ENCODE data around the gene POLG. TPM values are rescaled to one million over a fixed set of nuclear protein-coding genes. Genes with fewer than 3 reads are reported as not detected.

POLG gene
- total RNA-seq, 1 experiment from 2014 or later = 63.1 TPM

DNA sequence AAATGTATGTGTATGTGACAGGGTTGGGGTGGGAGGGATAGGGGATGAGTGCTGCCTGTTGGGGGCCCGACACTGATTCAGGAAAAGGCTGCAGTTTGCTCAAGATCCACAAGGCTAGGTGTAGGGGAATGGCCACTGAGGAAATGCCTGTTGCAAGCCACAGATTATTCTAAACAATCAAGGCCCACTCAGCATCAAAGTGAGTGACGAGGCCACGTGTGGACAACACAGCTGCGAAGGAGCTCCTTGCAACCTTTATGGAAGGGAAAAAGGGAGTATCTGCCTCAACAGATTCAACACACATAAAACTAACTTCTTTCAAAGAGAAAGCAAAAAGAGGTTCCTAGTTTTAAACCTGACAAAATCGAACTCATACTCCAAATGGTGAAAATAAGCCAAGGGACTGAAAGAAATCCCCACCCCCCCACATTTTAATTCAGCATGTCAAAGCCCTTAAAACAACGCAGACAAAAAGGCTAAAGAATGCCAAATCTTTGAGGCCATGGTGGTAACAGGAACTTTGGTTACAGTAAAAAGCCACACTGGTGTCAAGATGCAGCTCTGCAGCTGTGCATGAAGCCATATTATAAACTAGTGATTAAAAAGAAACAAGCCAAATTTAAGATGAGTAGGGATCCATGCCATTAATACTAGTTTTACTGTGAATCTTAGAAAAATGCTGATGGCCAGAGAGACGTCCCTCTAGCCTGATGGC, 3.6 kb downstream of the POLG start:
- Histone ChIP-seq H3K36me3 (ENCODE audit: control insufficient read depth, insufficient read depth, low read length) (peaks cover 10% of the 10 kb centered on the region), H3K4me3 (ENCODE audit: low read depth, low read length) (no peak overlapping the region), H3K4me1 (0 out of 2 replicates have a peak, but pooled peaks cover 3% of the 10 kb centered on the region), H3K9me3 (no peaks in the 10 kb centered on the region), H3K27me3 (replicated peaks; ENCODE audit: control insufficient read depth, insufficient read depth, low read length) (no peaks in the 10 kb centered on the region)
- CTCF ChIA-PET = no interaction called here
- Mint-ChIP-seq H3K9me3 (ENCODE audit: unreplicated experiment) (no peaks in the 10 kb centered on the region), H3K27ac (ENCODE audit: unreplicated experiment) (no peak overlapping the region), H3K36me3 (ENCODE audit: insufficient read depth, unreplicated experiment) (peaks cover 71% of the 10 kb centered on the region), H3K4me1 (ENCODE audit: low read depth, unreplicated experiment) (peaks cover 23% of the 10 kb centered on the region), H3K4me3 (ENCODE audit: unreplicated experiment) (no peak overlapping the region), H3K27me3 (ENCODE audit: insufficient read depth, unreplicated experiment) (peaks cover 3% of the 10 kb centered on the region)
- no peak for DNase-seq
- POLR2A ChIA-PET = interaction anchor here (0.7 kb wide), 1 partner anchor 135 kb away, joined by 12 read pairs; no protein-coding TSS in a partner anchor
- BruUV-seq (replicated peaks) = no TSS peak
- intact Hi-C loops (cut with micrococcal nuclease; ENCODE audit: unreplicated experiment) = no loop called here
- TF ChIP-seq, protein P1, sequence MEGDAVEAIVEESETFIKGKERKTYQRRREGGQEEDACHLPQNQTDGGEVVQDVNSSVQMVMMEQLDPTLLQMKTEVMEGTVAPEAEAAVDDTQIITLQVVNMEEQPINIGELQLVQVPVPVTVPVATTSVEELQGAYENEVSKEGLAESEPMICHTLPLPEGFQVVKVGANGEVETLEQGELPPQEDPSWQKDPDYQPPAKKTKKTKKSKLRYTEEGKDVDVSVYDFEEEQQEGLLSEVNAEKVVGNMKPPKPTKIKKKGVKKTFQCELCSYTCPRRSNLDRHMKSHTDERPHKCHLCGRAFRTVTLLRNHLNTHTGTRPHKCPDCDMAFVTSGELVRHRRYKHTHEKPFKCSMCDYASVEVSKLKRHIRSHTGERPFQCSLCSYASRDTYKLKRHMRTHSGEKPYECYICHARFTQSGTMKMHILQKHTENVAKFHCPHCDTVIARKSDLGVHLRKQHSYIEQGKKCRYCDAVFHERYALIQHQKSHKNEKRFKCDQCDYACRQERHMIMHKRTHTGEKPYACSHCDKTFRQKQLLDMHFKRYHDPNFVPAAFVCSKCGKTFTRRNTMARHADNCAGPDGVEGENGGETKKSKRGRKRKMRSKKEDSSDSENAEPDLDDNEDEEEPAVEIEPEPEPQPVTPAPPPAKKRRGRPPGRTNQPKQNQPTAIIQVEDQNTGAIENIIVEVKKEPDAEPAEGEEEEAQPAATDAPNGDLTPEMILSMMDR (IDR thresholded peaks at IDR 0.05; ENCODE audit: insufficient read depth in 1 of 2, low read depth in 1 of 2, low read length in 1 of 2, severe bottlenecking in 1 of 2, unreplicated experiment in 1 of 2) = no peak

DNA sequence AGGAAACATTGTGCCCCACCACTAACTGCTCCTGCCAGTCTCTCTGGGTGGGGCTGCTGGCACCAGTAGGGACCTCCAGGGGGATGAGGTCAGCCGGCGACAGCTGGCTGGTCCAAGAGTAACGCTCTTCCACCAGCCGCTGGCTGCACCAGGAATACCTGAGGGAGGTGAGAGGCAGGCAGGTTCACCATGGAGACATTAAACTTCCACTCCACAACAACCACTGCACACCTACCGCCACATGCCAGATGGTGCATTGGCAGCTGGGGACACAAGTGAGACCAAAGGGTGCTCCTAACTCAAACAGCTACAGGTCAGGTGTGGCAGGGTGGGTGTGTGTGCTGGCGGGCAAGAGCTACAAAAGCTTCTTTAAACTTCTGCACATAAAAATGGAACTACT, 4.5 kb downstream of the POLG start:
- no peak overlapping the region for H3K27ac Mint-ChIP-seq (ENCODE audit: unreplicated experiment)
- Histone ChIP-seq H3K36me3 (ENCODE audit: control insufficient read depth, insufficient read depth, low read length) (peaks cover 12% of the 10 kb centered on the region), H3K4me1 (0 out of 2 replicates have a peak, but pooled peaks cover 3% of the 10 kb centered on the region), H3K4me3 (ENCODE audit: low read depth, low read length) (no peak overlapping the region), H3K9me3 (no peaks in the 10 kb centered on the region), H3K27me3 (replicated peaks; ENCODE audit: control insufficient read depth, insufficient read depth, low read length) (no peaks in the 10 kb centered on the region)
- ChIA-PET POLR2A (no interaction called here), CTCF (no interaction called here)
- H3K27me3 Mint-ChIP-seq (ENCODE audit: insufficient read depth, unreplicated experiment) = peaks cover 3% of the 10 kb centered on the region
- intact Hi-C loops (cut with micrococcal nuclease; ENCODE audit: unreplicated experiment) = no loop called here
- TF ChIP-seq, protein P1 (IDR thresholded peaks at IDR 0.05; ENCODE audit: insufficient read depth in 1 of 2, low read depth in 1 of 2, low read length in 1 of 2, severe bottlenecking in 1 of 2, unreplicated experiment in 1 of 2) = no peak
- DNase-seq = no peak
- peaks cover 22% of the 10 kb centered on the region for H3K4me1 Mint-ChIP-seq (ENCODE audit: low read depth, unreplicated experiment)
- H3K9me3 Mint-ChIP-seq (ENCODE audit: unreplicated experiment) = no peaks in the 10 kb centered on the region
- no peak overlapping the region for H3K4me3 Mint-ChIP-seq (ENCODE audit: unreplicated experiment)
- H3K36me3 Mint-ChIP-seq (ENCODE audit: insufficient read depth, unreplicated experiment) = peaks cover 71% of the 10 kb centered on the region
- BruUV-seq (replicated peaks) = no TSS peak

DNA sequence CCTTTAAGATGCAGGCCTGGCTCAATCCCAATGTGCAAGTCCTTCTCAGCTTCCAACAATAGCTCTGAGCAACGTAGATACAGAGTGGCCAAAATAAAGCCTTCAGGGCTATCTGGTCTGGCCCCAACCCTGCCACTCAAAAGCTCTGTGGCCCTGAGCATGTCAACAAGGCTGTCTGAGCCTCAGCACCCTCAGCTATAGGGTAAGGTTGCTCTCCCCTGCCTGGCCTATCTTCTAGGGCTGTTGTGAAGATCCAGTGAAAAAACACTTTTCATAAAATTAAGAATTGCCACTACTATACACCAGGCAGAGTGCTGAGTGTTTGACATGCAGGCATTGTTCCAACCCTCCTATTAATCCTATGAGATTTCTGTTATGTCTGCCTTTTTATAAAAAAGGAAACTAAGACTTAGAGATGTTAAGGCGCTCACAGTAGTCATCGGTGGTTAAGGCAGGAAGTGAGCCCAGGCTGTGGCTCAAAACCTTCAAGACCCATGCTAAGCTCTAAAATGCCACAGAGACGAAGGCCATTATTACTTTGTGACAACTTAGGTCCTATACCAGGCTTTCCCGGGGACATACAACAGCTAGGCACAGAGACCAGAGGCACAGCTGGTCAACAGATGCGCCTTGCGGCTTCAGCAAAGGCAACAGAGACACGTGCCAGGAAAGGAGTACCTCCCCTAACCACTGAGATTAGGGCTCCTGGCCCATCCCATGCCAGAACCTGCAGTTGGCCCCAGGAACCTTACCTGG, 5.1 kb downstream of the POLG start:
- ChIA-PET CTCF (no interaction called here), POLR2A (no interaction called here)
- TF ChIP-seq, protein P1 (IDR thresholded peaks at IDR 0.05; ENCODE audit: insufficient read depth in 1 of 2, low read depth in 1 of 2, low read length in 1 of 2, severe bottlenecking in 1 of 2, unreplicated experiment in 1 of 2) = no peak
- no peak overlapping the region for H3K4me3 Mint-ChIP-seq (ENCODE audit: unreplicated experiment)
- no peak overlapping the region for H3K27ac Mint-ChIP-seq (ENCODE audit: unreplicated experiment)
- Histone ChIP-seq H3K9me3 (no peaks in the 10 kb centered on the region), H3K4me3 (ENCODE audit: low read depth, low read length) (no peak overlapping the region), H3K36me3 (ENCODE audit: control insufficient read depth, insufficient read depth, low read length) (peaks cover 12% of the 10 kb centered on the region), H3K27me3 (replicated peaks; ENCODE audit: control insufficient read depth, insufficient read depth, low read length) (no peaks in the 10 kb centered on the region), H3K4me1 (0 out of 2 replicates have a peak, but pooled peaks cover 3% of the 10 kb centered on the region)
- H3K4me1 Mint-ChIP-seq (ENCODE audit: low read depth, unreplicated experiment) = peaks cover 16% of the 10 kb centered on the region
- DNase-seq = no peak
- H3K27me3 Mint-ChIP-seq (ENCODE audit: insufficient read depth, unreplicated experiment) = no peaks in the 10 kb centered on the region
- H3K36me3 Mint-ChIP-seq (ENCODE audit: insufficient read depth, unreplicated experiment) = peaks cover 70% of the 10 kb centered on the region
- no peaks in the 10 kb centered on the region for H3K9me3 Mint-ChIP-seq (ENCODE audit: unreplicated experiment)
- BruUV-seq (replicated peaks) = no TSS peak
- intact Hi-C loops (cut with micrococcal nuclease; ENCODE audit: unreplicated experiment) = no loop called here

Measured in Caco-2 (cell line).